GM12878 (cell line): ENCODE results near the gene DDX50. TPM values are rescaled to one million over a fixed set of nuclear protein-coding genes. Genes with fewer than 3 reads are reported as not detected.

ENCODE experiments used
- BCL3 ChIP-seq: IDR thresholded peaks from 2 replicates; pipeline ENCODE4 v1.6.1; 2011; ENCODE audit warnings: borderline replicate concordance, low read depth, mild to moderate bottlenecking, moderate library complexity, low read length; ENCODE audit not compliant: insufficient read depth, poor library complexity, severe bottlenecking
- RAD51 ChIP-seq: fragments of 450-650 bp; IDR thresholded peaks from 2 replicates; pipeline ENCODE4 v1.6.1; 2016; ENCODE audit warnings: moderate library complexity, mild to moderate bottlenecking, inconsistent platforms
- TARDBP ChIP-seq: IDR thresholded peaks from 2 replicates; pipeline ENCODE4 v1.6.1; 2016; ENCODE audit warnings: borderline replicate concordance
- ZBTB11 ChIP-seq: fragments of 450-650 bp; formaldehyde crosslinking; IDR thresholded peaks from 2 replicates; pipeline ENCODE4 v1.5.0; 2022; ENCODE audit warnings: mild to moderate bottlenecking, missing genetic modification characterization
- ZNF207 ChIP-seq: fragments of 450-650 bp; IDR thresholded peaks from 2 replicates; pipeline ENCODE4 v1.6.1; 2014; ENCODE audit warnings: antibody characterized with exemption, mild to moderate bottlenecking, borderline replicate concordance
- polyA plus RNA-seq, 11 experiments: library from polyadenylated mRNA; depleted of rRNA in 4 of 11; unstranded in 6 of 11; stranded (reverse) in 5 of 11; fragments of >200 nt; fragmentation: Nextera tagmentation in 4 of 11; fragmentation: Illumina TruSeq in 1 of 11; extraction: Ambion mirVana in 4 of 11; extraction: Trizol in 1 of 11; gene quantifications; 1 replicate in 1 of 11; 2 replicates in 10 of 11; pipeline versions ENCODE4 v1.2.1 to v1.2.3, GENCODE V29; 2011 to 2016; ENCODE audit warnings: inconsistent platforms in 2 of 11, missing spikeins in 2 of 11, low read depth in 1 of 11
- small RNA-seq: library from RNA; depleted of rRNA; stranded (forward); fragments of <200 nt; gene quantifications from one replicate; pipeline ENCODE3, GENCODE V24; 2014
- total RNA-seq, 4 experiments: library from RNA; depleted of rRNA in 3 of 4; stranded (reverse); fragments of >200 nt in 3 of 4; fragmentation: Illumina TruSeq in 1 of 4; extraction: Trizol in 1 of 4; gene quantifications; 2 replicates each; pipeline versions ENCODE4 v1.2.1 to v1.2.3, GENCODE V29; 2013 to 2021
- TF ChIP-seq, protein P1 (sequence below): IDR thresholded peaks from 2 replicates; pipeline ENCODE4 v1.6.1; 2011; ENCODE audit warnings: low read depth, mild to moderate bottlenecking, low read length, moderate library complexity, borderline replicate concordance; ENCODE audit errors: extremely low read depth

Gene DDX50
- total and polyA plus RNA-seq, 10 of the 15 experiments (the other 5 are each of a cell fraction or from before 2014, with no cell fraction given) = 24.9 to 52.0 (median 36.8) TPM

DNA sequence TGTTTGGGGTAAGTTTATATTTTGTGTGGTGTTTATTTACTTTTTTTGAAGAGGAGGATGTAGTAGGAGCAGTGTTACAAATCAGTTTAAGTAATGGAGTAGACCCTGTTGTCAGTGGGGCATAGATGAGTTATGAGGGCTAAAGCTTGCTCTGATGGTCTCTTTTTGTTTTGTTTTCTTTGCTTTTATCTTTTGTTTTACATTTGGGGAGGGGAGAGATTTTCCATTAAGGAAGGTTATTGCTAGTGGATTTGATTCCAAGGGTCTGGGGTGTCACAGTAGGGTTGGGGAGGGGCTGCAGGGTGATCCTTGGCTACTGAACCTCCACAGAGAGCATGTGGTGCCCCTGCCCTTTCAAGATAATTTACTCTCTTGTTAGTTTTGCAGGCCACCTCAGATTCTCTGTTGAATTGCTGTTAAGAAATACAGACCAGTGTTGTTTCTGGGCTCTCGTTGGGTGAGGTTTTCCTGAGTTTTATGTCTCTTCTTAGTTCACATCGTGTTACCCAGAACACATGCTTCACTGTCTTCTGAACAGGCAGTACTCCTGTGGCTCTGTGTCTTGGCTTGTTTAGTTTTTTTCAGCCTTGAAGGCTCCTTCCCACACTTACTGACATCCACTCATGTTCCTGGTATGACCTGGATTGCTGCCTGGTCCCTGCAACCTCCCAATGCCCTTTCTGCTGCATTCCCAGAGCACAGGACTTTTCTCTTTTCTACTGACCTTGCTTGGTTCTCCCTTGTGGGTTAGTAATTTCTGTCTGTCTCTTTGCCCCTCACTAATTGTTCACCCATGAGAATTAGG is 91.7 kb downstream of the DDX50 start (continued):
- TF ChIP-seq, protein P1, sequence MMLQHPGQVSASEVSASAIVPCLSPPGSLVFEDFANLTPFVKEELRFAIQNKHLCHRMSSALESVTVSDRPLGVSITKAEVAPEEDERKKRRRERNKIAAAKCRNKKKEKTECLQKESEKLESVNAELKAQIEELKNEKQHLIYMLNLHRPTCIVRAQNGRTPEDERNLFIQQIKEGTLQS = no peak
- TF ChIP-seq ZNF207 (no peak), RAD51 (no peak), TARDBP (no peak), ZBTB11 (CRISPR knock-in tag) (no peak), BCL3 (no peak)

Small RNAs within 50 kb of the gene (small RNA-seq; reads per million reads assigned to genes)
- not detected for gene RNU6-571P

Other genes with a start within 250 kb of the DDX50 start
- gene CCAR1, start 180.1 kb upstream of the DDX50 start, total RNA-seq (2014; rRNA removed) = 63.6 and 66.1 TPM in 2 replicates
- 107 and 117 TPM in 2 replicates for gene CCAR1, start 180.1 kb upstream of the DDX50 start, total RNA-seq (2014; rRNA removed; fragmentation: Illumina TruSeq; extraction: Trizol)
- 66.7 and 79.3 TPM in 2 replicates for gene CCAR1, start 180.1 kb upstream of the DDX50 start, total RNA-seq (2021)
- 64.9 and 78.7 TPM in 2 replicates for gene CCAR1, start 180.1 kb upstream of the DDX50 start, polyA plus RNA-seq (2011; rRNA removed)
- 110 and 147 TPM in 2 replicates for gene CCAR1, start 180.1 kb upstream of the DDX50 start, polyA plus RNA-seq (2014; fragmentation: Illumina TruSeq; extraction: Trizol)
- gene CCAR1, start 180.1 kb upstream of the DDX50 start, polyA plus RNA-seq (2014; fragmentation: Nextera tagmentation; extraction: Ambion mirVana) = 10 to 100 TPM; 35.5 to 48.8 TPM
- gene CCAR1, start 180.1 kb upstream of the DDX50 start, polyA plus RNA-seq (2014; rRNA removed) = 60.1 and 68.2 TPM in 2 replicates
- 100 to 1,000 TPM; 113 to 124 TPM for gene CCAR1, start 180.1 kb upstream of the DDX50 start, polyA plus RNA-seq (2016; fragmentation: Nextera tagmentation; extraction: Ambion mirVana)
- 0.56 and 0.76 TPM in 2 replicates for gene STOX1, start 73.8 kb upstream of the DDX50 start, total RNA-seq (2014; rRNA removed)
- 1.0 and 1.2 TPM in 2 replicates for gene STOX1, start 73.8 kb upstream of the DDX50 start, total RNA-seq (2014; rRNA removed; fragmentation: Illumina TruSeq; extraction: Trizol)
- gene STOX1, start 73.8 kb upstream of the DDX50 start, total RNA-seq (2021) = 0.58 and 0.67 TPM in 2 replicates
- gene STOX1, start 73.8 kb upstream of the DDX50 start, polyA plus RNA-seq (2011; rRNA removed) = 0.17 and 0.18 TPM in 2 replicates
- 0.90 and 1.3 TPM in 2 replicates for gene STOX1, start 73.8 kb upstream of the DDX50 start, polyA plus RNA-seq (2014; fragmentation: Illumina TruSeq; extraction: Trizol)
- gene STOX1, start 73.8 kb upstream of the DDX50 start, polyA plus RNA-seq (2014; fragmentation: Nextera tagmentation; extraction: Ambion mirVana) = under 1 TPM; 0.46 to 0.85 TPM
- 0.53 and 0.58 TPM in 2 replicates for gene STOX1, start 73.8 kb upstream of the DDX50 start, polyA plus RNA-seq (2014; rRNA removed)
- 1 to 10 TPM in 1 of 2 experiments, not detected in 1; 1.0 TPM for gene STOX1, start 73.8 kb upstream of the DDX50 start, polyA plus RNA-seq (2016; fragmentation: Nextera tagmentation; extraction: Ambion mirVana)
- 121 and 158 TPM in 2 replicates for gene DDX21, start 54.9 kb downstream of the DDX50 start, total RNA-seq (2014; rRNA removed)
- 153 and 165 TPM in 2 replicates for gene DDX21, start 54.9 kb downstream of the DDX50 start, total RNA-seq (2014; rRNA removed; fragmentation: Illumina TruSeq; extraction: Trizol)
- 122 and 129 TPM in 2 replicates for gene DDX21, start 54.9 kb downstream of the DDX50 start, total RNA-seq (2021)
- 120 and 162 TPM in 2 replicates for gene DDX21, start 54.9 kb downstream of the DDX50 start, polyA plus RNA-seq (2011; rRNA removed)
- gene DDX21, start 54.9 kb downstream of the DDX50 start, polyA plus RNA-seq (2014; fragmentation: Illumina TruSeq; extraction: Trizol) = 182 and 223 TPM in 2 replicates
- gene DDX21, start 54.9 kb downstream of the DDX50 start, polyA plus RNA-seq (2014; fragmentation: Nextera tagmentation; extraction: Ambion mirVana) = 10 to 100 TPM; 80.8 to 88.5 TPM
- 95.6 and 112 TPM in 2 replicates for gene DDX21, start 54.9 kb downstream of the DDX50 start, polyA plus RNA-seq (2014; rRNA removed)
- 10 to 100 TPM; 41.1 to 47.8 TPM for gene DDX21, start 54.9 kb downstream of the DDX50 start, polyA plus RNA-seq (2016; fragmentation: Nextera tagmentation; extraction: Ambion mirVana)
- gene KIFBP, start 87.5 kb downstream of the DDX50 start, total RNA-seq (2014; rRNA removed) = 16.3 and 19.2 TPM in 2 replicates
- gene KIFBP, start 87.5 kb downstream of the DDX50 start, total RNA-seq (2014; rRNA removed; fragmentation: Illumina TruSeq; extraction: Trizol) = 19.9 and 21.0 TPM in 2 replicates
- gene KIFBP, start 87.5 kb downstream of the DDX50 start, total RNA-seq (2021) = 14.9 and 16.0 TPM in 2 replicates
- gene KIFBP, start 87.5 kb downstream of the DDX50 start, polyA plus RNA-seq (2011; rRNA removed) = 20.0 and 28.8 TPM in 2 replicates
- gene KIFBP, start 87.5 kb downstream of the DDX50 start, polyA plus RNA-seq (2014; fragmentation: Illumina TruSeq; extraction: Trizol) = 25.0 and 39.2 TPM in 2 replicates
- gene KIFBP, start 87.5 kb downstream of the DDX50 start, polyA plus RNA-seq (2014; fragmentation: Nextera tagmentation; extraction: Ambion mirVana) = 10 to 100 TPM in 1 of 2 experiments, 1 to 10 TPM in 1; 8.6 to 10.0 TPM
- gene KIFBP, start 87.5 kb downstream of the DDX50 start, polyA plus RNA-seq (2014; rRNA removed) = 14.3 and 17.3 TPM in 2 replicates
- 10 to 100 TPM; 28.7 to 29.5 TPM for gene KIFBP, start 87.5 kb downstream of the DDX50 start, polyA plus RNA-seq (2016; fragmentation: Nextera tagmentation; extraction: Ambion mirVana)
- 782 and 1,043 TPM in 2 replicates for gene SRGN, start 186.8 kb downstream of the DDX50 start, total RNA-seq (2014; rRNA removed)
- 937 and 1,023 TPM in 2 replicates for gene SRGN, start 186.8 kb downstream of the DDX50 start, total RNA-seq (2014; rRNA removed; fragmentation: Illumina TruSeq; extraction: Trizol)
- 658 and 735 TPM in 2 replicates for gene SRGN, start 186.8 kb downstream of the DDX50 start, total RNA-seq (2021)
- gene SRGN, start 186.8 kb downstream of the DDX50 start, polyA plus RNA-seq (2011; rRNA removed) = 2,414 and 3,245 TPM in 2 replicates
- gene SRGN, start 186.8 kb downstream of the DDX50 start, polyA plus RNA-seq (2014; fragmentation: Illumina TruSeq; extraction: Trizol) = 1,121 and 1,510 TPM in 2 replicates
- 1,000 to 10,000 TPM; 1,115 to 1,176 TPM for gene SRGN, start 186.8 kb downstream of the DDX50 start, polyA plus RNA-seq (2014; fragmentation: Nextera tagmentation; extraction: Ambion mirVana)
- gene SRGN, start 186.8 kb downstream of the DDX50 start, polyA plus RNA-seq (2014; rRNA removed) = 687 and 833 TPM in 2 replicates
- 100 to 1,000 TPM; 382 to 384 TPM for gene SRGN, start 186.8 kb downstream of the DDX50 start, polyA plus RNA-seq (2016; fragmentation: Nextera tagmentation; extraction: Ambion mirVana)
- 17.2 and 19.2 TPM in 2 replicates for gene VPS26A, start 222.9 kb downstream of the DDX50 start, total RNA-seq (2014; rRNA removed)
- 16.8 and 17.0 TPM in 2 replicates for gene VPS26A, start 222.9 kb downstream of the DDX50 start, total RNA-seq (2014; rRNA removed; fragmentation: Illumina TruSeq; extraction: Trizol)
- gene VPS26A, start 222.9 kb downstream of the DDX50 start, total RNA-seq (2021) = 26.4 and 29.0 TPM in 2 replicates
- 24.7 and 44.2 TPM in 2 replicates for gene VPS26A, start 222.9 kb downstream of the DDX50 start, polyA plus RNA-seq (2011; rRNA removed)
- gene VPS26A, start 222.9 kb downstream of the DDX50 start, polyA plus RNA-seq (2014; fragmentation: Illumina TruSeq; extraction: Trizol) = 31.0 and 44.8 TPM in 2 replicates
- gene VPS26A, start 222.9 kb downstream of the DDX50 start, polyA plus RNA-seq (2014; fragmentation: Nextera tagmentation; extraction: Ambion mirVana) = 10 to 100 TPM; 21.3 to 30.9 TPM
- gene VPS26A, start 222.9 kb downstream of the DDX50 start, polyA plus RNA-seq (2014; rRNA removed) = 22.4 and 23.3 TPM in 2 replicates
- gene VPS26A, start 222.9 kb downstream of the DDX50 start, polyA plus RNA-seq (2016; fragmentation: Nextera tagmentation; extraction: Ambion mirVana) = 10 to 100 TPM; 70.9 to 72.3 TPM